Urinary bladder (tissue), 4 donors: ENCODE measurements around the gene PADI3. TPM values are rescaled to one million over a fixed set of nuclear protein-coding genes. Genes with fewer than 3 reads are reported as not detected.

ENCODE experiments used
- DNase-seq: peaks from one replicate; pipeline ENCODE4 v3.0.0-alpha.2; 2015; ENCODE audit errors: extremely low spot score
- H3K27ac ChIP-seq: one replicate; pipeline ENCODE4 v1.5.1; 2013; ENCODE audit warnings: low read depth, mild to moderate bottlenecking, moderate library complexity
- H3K36me3 ChIP-seq: one replicate; pipeline ENCODE4 v1.6.1; 2013; ENCODE audit warnings: mild to moderate bottlenecking, moderate library complexity; ENCODE audit not compliant: insufficient read depth
- H3K4me1 ChIP-seq: one replicate; pipeline ENCODE4 v1.6.1; 2013; ENCODE audit warnings: mild to moderate bottlenecking, moderate library complexity; ENCODE audit not compliant: insufficient read depth
- H3K4me3 ChIP-seq: one replicate; pipeline ENCODE4 v1.5.1; 2013; ENCODE audit warnings: low read depth, low read length
- whole genome bisulfite sequencing: extraction: QIAGEN DNeasy Blood & Tissue Kit; methylation state at CpG from one replicate; pipeline ENCODE4 v1.1.7; 2013; 5-methylcytosine and 5-hydroxymethylcytosine counted together
- polyA plus RNA-seq: library from polyadenylated mRNA; stranded (reverse); fragments of 200-250 nt; gene quantifications from one replicate; pipeline ENCODE4 v1.2.3, GENCODE V29; 2013
- total RNA-seq: library from RNA; depleted of rRNA; stranded (reverse); fragments of >200 nt; gene quantifications from one replicate; pipeline ENCODE4 v1.2.3, GENCODE V29; 2014
- donor health status: healthy with polysubstance abuse.
- donor health status: healthy.

PADI3 gene
- total and polyA plus RNA-seq, 2 donors, result 6.9 to 11.6 TPM

DNA sequence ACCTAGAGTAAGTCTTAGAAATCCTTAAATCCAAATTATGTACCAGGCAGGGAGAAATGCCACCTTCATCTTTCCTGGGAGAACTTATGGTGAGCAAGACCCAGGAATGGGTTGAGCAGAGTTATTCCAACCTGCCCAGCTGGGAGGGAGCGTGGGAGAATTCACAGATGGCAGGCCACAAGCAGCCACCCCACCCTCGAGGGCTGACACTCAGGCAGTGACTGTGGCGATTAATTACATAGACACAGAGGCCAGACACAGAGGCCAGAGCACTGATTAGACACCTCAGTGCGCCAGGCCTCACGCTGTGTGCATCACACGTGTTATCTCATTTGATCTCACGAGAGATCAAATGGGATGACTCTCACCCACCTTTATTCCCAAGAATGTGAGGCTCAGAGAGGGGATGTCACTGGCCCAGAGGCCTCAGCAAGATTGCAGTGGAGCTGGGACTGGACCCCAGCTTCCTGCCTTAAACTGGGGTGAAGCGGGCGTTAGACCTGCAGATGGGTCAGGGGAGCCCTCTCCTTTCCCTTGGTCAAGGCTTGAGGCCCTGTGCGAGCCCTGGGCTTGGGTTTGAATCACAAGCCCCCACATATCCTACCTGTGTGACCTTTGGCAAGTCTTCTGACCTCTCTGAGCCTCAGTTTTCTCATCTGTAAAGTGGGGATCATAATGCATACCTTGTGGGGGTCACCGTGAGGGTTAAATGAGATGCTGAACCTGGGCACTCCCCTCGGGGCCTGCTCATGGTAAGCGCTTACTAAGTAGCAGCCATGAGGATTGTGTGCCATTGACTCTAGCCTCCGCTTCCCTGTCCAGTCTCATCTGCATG lies 30.3 kb downstream of the PADI3 start:
- 85% methylated on average over 14 of the region's 14 CpGs for WGBS
- Histone ChIP-seq H3K27ac (no peak overlapping the region), H3K4me1 (no peaks in the 10 kb centered on the region), H3K36me3 (no peaks in the 10 kb centered on the region), H3K4me3 (no peak overlapping the region)
- DNase-seq, result no peak

DNA sequence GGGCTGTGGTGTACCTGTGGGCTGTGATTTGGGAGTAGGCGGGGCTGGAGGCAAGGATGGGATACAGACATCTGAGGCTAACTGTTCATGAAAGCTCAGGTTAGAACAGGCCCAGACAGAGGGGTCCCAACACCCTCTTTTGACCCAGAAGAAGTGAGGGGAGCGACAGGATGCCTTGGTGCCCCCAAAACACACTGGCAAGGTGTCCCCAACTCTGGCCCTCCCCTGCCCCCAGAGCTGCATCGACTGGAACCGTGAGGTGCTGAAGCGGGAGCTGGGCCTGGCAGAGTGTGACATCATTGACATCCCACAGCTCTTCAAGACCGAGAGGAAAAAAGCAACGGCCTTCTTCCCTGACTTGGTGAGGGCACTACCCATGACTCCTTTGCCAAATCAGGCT lies 31.5 kb downstream of the PADI3 start:
- no peaks in the 10 kb centered on the region for H3K4me1 ChIP-seq
- no peaks in the 10 kb centered on the region for H3K36me3 ChIP-seq
- no peak for DNase-seq
- no peak overlapping the region for H3K27ac ChIP-seq
- no peak overlapping the region for H3K4me3 ChIP-seq
- 80% methylated on average over 7 of the region's 7 CpGs for WGBS

DNA sequence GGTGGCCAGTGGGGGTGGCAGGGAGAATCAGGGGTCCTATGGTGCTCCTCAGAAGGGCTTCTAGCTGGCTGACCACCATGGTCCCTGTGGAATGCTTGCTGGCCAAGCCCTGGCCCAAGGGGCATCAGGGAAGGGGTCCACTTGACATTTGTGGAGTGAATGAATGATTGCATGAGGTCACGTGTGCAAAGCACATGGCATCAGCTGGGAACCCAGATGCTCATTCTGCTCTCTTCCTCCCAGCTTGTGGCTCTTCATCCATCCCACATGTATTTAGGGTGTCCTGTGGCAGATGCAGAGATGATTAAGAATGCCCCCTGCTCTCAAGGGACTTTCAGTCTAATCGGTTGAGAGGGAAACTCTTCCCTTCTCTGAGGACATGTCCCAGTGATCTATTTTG lies 32.0 kb downstream of the PADI3 start:
- Histone ChIP-seq H3K4me3 (no peak overlapping the region), H3K27ac (no peak overlapping the region), H3K4me1 (no peaks in the 10 kb centered on the region), H3K36me3 (no peaks in the 10 kb centered on the region)
- WGBS, result 82% methylated on average over 2 of the region's 2 CpGs
- no peak for DNase-seq

DNA sequence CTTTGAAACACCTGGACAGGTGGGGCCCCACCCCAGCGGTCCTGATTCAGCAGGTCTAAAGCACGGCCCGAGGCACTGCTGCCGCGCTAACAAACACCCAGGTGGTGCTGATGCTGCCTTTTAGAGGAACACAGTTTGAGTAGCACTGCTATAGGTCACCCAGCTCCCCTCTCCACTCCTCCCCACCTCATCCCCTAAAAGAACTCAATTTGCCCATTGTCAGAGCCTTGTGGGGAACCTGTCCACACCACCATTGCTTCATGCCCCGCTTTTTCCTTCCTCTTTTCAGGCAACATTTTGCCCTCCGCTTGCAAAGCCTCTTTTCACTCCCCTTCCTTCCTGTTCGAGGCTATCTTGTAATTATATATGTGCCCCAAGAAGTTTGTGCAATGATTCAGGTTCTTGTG lies 32.9 kb downstream of the PADI3 start:
- H3K36me3 ChIP-seq, result no peaks in the 10 kb centered on the region
- H3K4me1 ChIP-seq, result no peaks in the 10 kb centered on the region
- H3K27ac ChIP-seq, result no peak overlapping the region
- WGBS, result 81% methylated on average over 8 of the region's 8 CpGs
- DNase-seq, result no peak
- H3K4me3 ChIP-seq, result no peak overlapping the region

DNA sequence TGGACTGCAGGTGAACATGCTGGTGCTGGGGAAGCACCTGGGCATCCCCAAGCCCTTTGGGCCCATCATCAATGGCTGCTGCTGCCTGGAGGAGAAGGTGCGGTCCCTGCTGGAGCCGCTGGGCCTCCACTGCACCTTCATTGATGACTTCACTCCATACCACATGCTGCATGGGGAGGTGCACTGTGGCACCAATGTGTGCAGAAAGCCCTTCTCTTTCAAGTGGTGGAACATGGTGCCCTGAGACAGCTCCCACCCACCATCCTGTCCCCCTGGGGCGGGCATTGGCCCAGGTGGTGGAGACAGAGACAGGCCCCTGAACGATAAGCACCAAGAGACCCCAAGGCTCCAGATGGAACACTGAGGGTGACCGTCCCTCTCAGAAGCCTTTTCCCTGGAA lies 33.9 kb downstream of the PADI3 start:
- Histone ChIP-seq H3K36me3 (no peaks in the 10 kb centered on the region), H3K4me1 (no peaks in the 10 kb centered on the region), H3K27ac (no peak overlapping the region), H3K4me3 (no peak overlapping the region)
- 90% methylated on average over 5 of the region's 5 CpGs for WGBS
- DNase-seq, result no peak

DNA sequence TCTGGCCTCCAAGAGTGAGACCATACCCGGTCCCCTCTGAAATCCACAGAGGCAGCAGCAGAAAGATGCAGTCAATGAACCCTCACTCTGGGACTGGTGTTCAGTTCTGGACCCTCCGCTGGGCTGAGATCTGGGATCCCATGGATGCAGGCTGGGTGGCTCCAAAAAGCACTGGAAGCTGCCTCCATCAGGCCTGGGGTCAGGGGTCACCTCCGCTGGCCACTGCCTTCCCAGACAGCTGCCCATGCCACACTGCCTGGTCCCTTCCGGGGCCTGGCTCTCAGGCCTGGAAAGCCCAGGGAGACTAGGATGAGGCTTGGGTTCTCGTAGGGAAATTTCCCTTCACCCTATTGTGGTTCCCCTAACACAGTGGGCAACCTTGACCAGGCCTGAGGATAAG lies 37.7 kb downstream of the PADI3 start:
- Histone ChIP-seq H3K36me3 (no peaks in the 10 kb centered on the region), H3K4me3 (no peak overlapping the region), H3K4me1 (no peaks in the 10 kb centered on the region), H3K27ac (no peak overlapping the region)
- DNase-seq, result no peak
- WGBS, result 76% methylated on average over 5 of the region's 5 CpGs

DNA sequence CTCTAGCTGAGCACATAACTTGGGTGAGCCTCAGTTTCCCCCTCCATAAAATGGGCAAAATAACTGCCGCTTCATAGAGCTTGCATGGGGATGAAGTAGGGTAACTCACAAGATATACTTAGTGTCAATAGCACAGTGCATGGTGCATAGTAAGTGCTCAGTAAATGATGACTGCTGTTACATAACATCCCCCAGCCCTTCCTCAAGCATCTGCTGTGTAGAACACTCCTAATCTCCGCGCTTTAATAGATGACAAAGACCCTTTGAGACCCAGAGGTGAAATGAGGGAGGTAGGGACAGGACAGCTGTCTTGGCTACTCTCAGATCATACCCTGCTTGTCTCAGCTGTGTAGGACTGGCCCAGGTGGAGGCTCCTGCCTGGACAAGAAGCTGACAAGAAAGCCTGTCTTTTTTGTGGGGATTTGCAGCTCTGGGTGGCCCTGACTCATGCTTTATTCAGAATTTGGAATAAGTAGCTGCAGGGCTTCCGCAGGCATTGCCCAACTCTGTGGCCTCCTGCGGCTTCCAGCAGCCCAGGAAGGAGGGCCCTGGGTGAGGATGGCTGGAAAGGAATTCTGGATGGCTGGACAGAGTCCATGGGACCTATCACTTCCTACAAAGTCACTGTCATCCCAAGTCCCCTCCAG lies 38.4 kb downstream of the PADI3 start:
- no peak for DNase-seq
- 81% methylated on average over 5 of the region's 5 CpGs for WGBS
- H3K4me1 ChIP-seq, result no peaks in the 10 kb centered on the region
- H3K27ac ChIP-seq, result no peak overlapping the region
- H3K4me3 ChIP-seq, result no peak overlapping the region
- H3K36me3 ChIP-seq, result no peaks in the 10 kb centered on the region

DNA sequence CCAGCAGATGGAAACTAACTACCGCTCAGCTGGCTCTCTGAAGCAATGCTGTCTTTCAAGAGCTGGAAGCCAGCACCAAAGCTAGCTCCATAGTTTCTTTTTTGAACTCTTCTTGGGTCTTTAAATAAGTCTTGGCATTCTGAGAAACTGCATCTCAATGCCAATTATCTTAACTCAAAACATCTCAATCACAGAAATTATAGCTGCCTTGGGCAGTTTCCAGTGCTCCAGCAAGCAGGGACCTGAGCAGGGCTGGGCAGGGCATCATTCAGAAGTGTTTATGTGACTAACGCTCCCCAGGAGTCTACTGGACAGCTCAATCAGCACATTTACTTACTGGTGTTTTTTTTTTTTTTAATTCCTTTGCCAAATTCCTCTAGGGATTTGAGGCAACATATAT lies 40.8 kb downstream of the PADI3 start:
- no peak for DNase-seq
- Histone ChIP-seq H3K4me1 (no peaks in the 10 kb centered on the region), H3K27ac (no peak overlapping the region), H3K4me3 (no peak overlapping the region), H3K36me3 (no peaks in the 10 kb centered on the region)
- WGBS, result 20% methylated on average over 2 of the region's 2 CpGs

DNA sequence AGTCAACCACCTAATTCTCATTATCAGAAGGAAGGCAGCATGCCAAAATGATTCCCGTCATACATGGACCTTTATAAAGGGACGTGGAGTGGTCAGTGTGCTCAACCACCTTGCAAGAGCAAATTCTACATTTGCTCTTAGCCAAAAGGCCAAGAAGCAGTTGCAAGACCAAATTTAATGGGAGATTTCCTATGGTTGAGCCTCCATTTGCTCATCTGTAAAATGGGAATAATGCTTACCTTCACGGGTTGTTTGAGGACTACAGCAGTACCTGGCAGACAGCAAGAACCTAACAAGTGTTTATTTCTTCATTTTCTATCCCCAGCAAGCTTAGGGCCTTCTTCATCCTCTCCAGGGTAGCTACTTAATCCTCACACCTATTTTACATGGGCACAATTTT lies 41.7 kb downstream of the PADI3 start:
- WGBS, result 90% methylated on average over 3 of the region's 3 CpGs
- no peaks in the 10 kb centered on the region for H3K36me3 ChIP-seq
- no peak overlapping the region for H3K27ac ChIP-seq
- DNase-seq, result no peak
- H3K4me3 ChIP-seq, result no peak overlapping the region
- no peaks in the 10 kb centered on the region for H3K4me1 ChIP-seq

DNA sequence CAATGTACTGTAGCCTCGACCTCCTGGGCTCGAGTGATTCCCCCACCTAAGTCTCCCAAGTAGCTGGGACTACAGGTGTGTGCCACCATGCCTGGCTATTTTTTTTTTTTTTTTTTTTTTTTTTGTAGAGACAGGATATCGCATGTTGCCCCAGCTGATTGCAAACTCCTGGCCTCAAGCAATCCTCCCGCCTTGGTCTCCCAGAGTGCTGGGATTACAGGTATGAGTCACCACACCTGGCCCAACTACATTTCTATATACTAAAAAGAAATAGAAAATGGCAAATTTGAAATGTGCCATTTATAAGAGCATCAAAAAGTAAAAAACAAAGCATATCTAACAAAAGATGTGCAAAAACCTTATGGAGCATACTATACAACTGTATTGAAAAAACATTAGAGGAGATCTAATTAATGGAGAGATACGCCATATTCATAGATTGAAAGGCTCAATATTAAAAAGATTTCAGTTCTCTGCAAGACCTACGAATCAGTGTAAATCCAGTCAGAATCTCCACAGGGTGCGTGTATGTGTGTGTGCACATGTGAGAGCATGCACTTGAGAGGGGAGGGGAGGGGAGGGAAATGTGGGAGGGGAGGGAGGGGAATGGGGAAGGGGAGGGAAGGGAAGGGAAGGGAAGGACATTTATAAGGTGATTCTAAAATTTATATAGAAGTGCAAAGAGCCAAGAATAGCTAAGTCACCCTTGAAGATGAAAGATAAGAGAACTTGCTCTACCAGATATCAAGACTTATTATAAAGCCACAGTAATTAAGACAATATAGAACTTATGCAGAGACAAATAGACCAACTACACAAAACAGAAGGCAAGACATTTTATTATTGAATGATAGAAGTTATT lies 43.6 kb downstream of the PADI3 start:
- Histone ChIP-seq H3K4me1 (no peaks in the 10 kb centered on the region), H3K4me3 (no peak overlapping the region), H3K36me3 (no peaks in the 10 kb centered on the region), H3K27ac (no peak overlapping the region)
- peak; percentile 15 for DNase-seq
- whole genome bisulfite sequencing, result 53% methylated on average over 7 of the region's 7 CpGs

DNA sequence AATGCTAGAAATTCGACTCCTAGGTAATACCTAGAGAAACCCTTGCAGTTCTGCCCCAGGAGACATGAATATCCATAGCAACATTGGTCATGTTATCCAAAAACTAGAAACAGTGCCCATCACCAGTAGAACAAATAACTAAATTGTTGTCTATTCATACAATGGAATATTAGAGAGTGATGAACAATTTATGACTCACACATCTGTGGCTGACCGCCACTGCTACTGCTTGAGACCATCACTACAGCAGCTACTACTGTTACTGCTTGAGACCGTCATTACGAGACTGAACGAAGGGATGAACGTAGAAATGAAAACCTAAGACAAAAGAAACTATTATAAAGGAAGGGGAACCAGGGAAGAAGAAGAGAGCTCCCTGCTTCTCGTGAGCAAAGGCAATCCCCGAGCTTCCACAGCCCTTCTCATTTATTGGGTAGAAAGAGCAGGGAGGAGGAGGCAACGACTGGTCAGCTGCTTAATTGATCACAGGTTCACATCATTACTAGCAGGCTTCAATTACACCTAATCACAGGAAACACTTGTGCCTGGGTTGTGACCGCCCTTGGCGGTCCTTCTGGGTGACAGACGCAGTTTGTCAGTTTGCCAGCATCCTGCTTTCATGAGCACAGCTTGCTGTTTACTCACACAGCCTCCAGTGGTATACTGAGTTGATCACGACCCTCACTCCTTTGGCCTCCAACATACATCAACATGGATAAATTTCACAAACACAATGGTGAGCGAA lies 45.0 kb downstream of the PADI3 start:
- H3K36me3 ChIP-seq, result no peaks in the 10 kb centered on the region
- no peak overlapping the region for H3K27ac ChIP-seq
- 45% methylated on average over 14 of the region's 14 CpGs for WGBS
- no peak overlapping the region for H3K4me3 ChIP-seq
- H3K4me1 ChIP-seq, result no peaks in the 10 kb centered on the region
- DNase-seq, result no peak

DNA sequence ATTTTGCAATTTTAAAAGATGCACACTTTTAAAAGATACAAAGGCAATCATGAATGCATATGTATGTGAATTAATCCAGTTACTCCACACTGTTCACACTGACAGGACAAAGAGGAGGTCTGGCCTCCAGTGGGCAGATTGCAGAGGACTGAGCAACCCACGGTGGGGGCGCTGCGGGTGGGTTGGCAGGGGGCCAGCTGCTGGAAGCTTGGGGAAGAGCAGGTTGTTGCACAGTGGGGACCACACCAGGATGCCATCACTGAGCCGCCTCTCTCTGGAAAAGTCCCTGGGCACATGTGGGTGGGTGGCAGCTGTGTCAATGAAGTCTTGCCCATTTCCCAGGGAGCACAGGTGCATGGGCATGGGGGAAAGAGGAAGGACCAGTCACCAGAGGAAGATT lies 46.4 kb downstream of the PADI3 start:
- no peak overlapping the region for H3K4me3 ChIP-seq
- WGBS, result 72% methylated on average over 4 of the region's 4 CpGs
- no peaks in the 10 kb centered on the region for H3K4me1 ChIP-seq
- no peaks in the 10 kb centered on the region for H3K36me3 ChIP-seq
- H3K27ac ChIP-seq, result no peak overlapping the region
- DNase-seq, result no peak

DNA sequence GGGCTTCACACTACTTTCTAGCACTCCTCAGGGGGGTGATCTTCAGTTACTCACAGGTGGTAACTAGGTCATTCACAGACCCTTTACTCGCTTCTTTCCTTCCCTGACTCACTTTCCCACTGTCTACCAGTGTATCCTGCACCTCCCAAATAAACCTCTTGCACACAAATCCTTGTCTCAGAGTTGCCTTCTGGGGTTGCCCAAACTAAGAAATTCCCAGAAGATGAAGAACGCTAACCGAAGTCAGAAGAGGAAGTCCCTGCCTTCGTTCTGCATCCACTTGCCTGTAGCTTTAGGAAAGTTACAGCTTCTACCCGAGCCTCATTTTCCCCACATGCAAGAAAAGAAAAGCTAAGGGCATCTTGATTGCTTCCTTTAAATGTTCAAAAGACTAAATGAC lies 47.2 kb downstream of the PADI3 start:
- Histone ChIP-seq H3K36me3 (no peaks in the 10 kb centered on the region), H3K4me1 (no peaks in the 10 kb centered on the region), H3K27ac (no peak overlapping the region), H3K4me3 (no peak overlapping the region)
- DNase-seq, result no peak
- WGBS, result 84% methylated on average over 5 of the region's 5 CpGs
